22Rv1 (cell line): Measurements from ENCODE around the gene GAGE10.

Source experiments
- H3K27ac ChIP-seq: fragments of 450-650 bp; 2 replicates; pipeline ENCODE4 v1.5.1; 2017
- ZFX ChIP-seq: fragments of 450-650 bp; IDR thresholded peaks from 2 replicates; pipeline ENCODE4 v1.6.1; 2017; ENCODE audit warnings: antibody characterized with exemption, borderline replicate concordance
- TF ChIP-seq, protein P1 (sequence below): fragments of 450-650 bp; IDR thresholded peaks from 2 replicates; pipeline ENCODE4 v1.5.1; 2017; ENCODE audit warnings: mild to moderate bottlenecking

Gene GAGE10

DNA sequence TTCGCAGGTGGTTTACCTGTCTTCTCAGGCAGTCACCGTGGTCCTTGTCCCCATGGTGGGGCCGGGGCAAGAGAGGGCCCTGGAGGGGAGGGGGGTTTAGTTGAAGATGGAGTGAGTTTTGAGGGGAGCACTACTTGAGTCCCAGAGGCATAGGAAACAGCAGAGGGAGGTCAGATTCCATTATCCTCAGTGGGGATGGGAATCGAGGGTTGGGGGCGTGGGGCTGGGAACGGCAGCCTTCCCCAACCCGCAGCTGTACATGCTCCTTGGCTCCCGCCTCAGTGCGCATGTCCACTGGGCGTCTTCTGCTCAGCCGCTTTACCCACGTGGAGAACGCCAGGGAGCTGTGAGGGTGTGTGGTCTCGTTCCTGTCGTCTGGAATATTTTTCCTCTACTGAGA lies at the start of gene GAGE10:
Gene GAGE10, plus strand, starts transcription at position 301 of the 400 bp plus-strand sequence. CDS start 1,214 bp downstream, outside the sequence.
- no peak for TF ChIP-seq ZFX
- TF ChIP-seq, protein P1, sequence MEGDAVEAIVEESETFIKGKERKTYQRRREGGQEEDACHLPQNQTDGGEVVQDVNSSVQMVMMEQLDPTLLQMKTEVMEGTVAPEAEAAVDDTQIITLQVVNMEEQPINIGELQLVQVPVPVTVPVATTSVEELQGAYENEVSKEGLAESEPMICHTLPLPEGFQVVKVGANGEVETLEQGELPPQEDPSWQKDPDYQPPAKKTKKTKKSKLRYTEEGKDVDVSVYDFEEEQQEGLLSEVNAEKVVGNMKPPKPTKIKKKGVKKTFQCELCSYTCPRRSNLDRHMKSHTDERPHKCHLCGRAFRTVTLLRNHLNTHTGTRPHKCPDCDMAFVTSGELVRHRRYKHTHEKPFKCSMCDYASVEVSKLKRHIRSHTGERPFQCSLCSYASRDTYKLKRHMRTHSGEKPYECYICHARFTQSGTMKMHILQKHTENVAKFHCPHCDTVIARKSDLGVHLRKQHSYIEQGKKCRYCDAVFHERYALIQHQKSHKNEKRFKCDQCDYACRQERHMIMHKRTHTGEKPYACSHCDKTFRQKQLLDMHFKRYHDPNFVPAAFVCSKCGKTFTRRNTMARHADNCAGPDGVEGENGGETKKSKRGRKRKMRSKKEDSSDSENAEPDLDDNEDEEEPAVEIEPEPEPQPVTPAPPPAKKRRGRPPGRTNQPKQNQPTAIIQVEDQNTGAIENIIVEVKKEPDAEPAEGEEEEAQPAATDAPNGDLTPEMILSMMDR = no peak

GRCh38 chrX:49254639-49255038 lies 48.8 kb upstream of the GAGE10 start:
- TF ChIP-seq ZFX = no peak
- H3K27ac ChIP-seq = no peak overlapping the region

More for the DNA sequence above, at the start of gene GAGE10:
- H3K27ac ChIP-seq = no peak within 1 kb of the TSS

- TF ChIP-seq, protein P1 = no peak
- no peak for TF ChIP-seq ZFX
- no peak overlapping the region for H3K27ac ChIP-seq
Observed at GRCh38 chrX:49256268-49256995, 47.0 kb upstream of the GAGE10 start.

GRCh38 chrX:49257074-49257790 lies 46.2 kb upstream of the GAGE10 start:
- H3K27ac ChIP-seq = no peak overlapping the region
- TF ChIP-seq, protein P1 = no peak
- no peak for TF ChIP-seq ZFX

GRCh38 chrX:49257846-49258748 lies 45.3 kb upstream of the GAGE10 start:
- H3K27ac ChIP-seq = no peak overlapping the region

DNA sequence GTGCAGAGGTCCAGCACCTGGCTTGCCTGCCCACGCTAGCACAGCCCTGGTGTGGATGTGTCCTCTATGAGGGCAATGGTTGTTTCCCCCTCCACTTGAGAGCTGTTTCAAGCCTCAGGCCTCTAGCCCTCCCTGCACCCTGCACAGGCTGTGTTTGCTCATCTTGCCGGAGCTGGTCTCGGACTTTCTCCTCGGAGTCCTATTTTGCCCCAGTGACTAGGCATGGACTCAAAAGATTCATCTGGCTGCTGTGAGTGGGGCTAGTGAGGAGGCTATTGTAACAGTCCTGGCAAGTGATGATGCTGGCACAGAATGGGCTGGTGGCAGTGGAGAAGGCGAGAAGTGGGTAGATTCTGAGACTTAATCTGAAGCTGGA lies 44.7 kb upstream of the GAGE10 start:
- TF ChIP-seq, protein P1 = no peak
- no peak for TF ChIP-seq ZFX
- no peak overlapping the region for H3K27ac ChIP-seq

More at GRCh38 chrX:49257846-49258748, 45.3 kb upstream of the GAGE10 start:
- no peak for TF ChIP-seq ZFX
- TF ChIP-seq, protein P1 = no peak

GRCh38 chrX:49260221-49260985 lies 43.0 kb upstream of the GAGE10 start:
- H3K27ac ChIP-seq = no peak overlapping the region
- TF ChIP-seq, protein P1 = no peak
- TF ChIP-seq ZFX = no peak
